MM.1S (cell line): Measurements from ENCODE around the gene ACOX3.

ENCODE experiments used
- DNase-seq: peaks from one replicate; pipeline ENCODE4 v3.0.0-alpha.2; 2015
- H2AFZ ChIP-seq: fragments of 300-600 bp; sonication (generic); 2 replicates; pipeline ENCODE4 v1.6.0; 2016; ENCODE audit warnings: antibody characterized with exemption, low read length
- H3F3A ChIP-seq: fragments of 300-600 bp; sonication (generic); 2 replicates; pipeline ENCODE4 v1.6.1; 2016; ENCODE audit warnings: mild to moderate bottlenecking, antibody characterized with exemption, low read length, moderate library complexity, mixed read lengths; ENCODE audit not compliant: insufficient read depth
- H3K27ac ChIP-seq: fragments of 300-600 bp; sonication (generic); 2 replicates; pipeline ENCODE4 v1.5.1; 2016; ENCODE audit warnings: mild to moderate bottlenecking, low read length
- H3K27me3 ChIP-seq: fragments of 300-600 bp; sonication (generic); replicated peaks from 2 replicates; pipeline ENCODE4 v1.6.0; 2016; ENCODE audit warnings: low read length; ENCODE audit not compliant: insufficient read depth
- H3K36me3 ChIP-seq: fragments of 300-600 bp; sonication (generic); replicated peaks from 2 replicates; pipeline ENCODE4 v1.6.1; 2016; ENCODE audit warnings: mild to moderate bottlenecking, low read length, mixed read lengths; ENCODE audit not compliant: insufficient read depth
- H3K4me1 ChIP-seq: fragments of 300-600 bp; sonication (generic); 2 replicates; pipeline ENCODE4 v1.6.1; 2016; ENCODE audit warnings: low read length, mixed read lengths
- H3K4me2 ChIP-seq: fragments of 300-600 bp; sonication (generic); 2 replicates; pipeline ENCODE4 v1.6.0; 2016; ENCODE audit warnings: low read depth, low read length
- H3K4me3 ChIP-seq: fragments of 300-600 bp; sonication (generic); 2 replicates; pipeline ENCODE4 v1.5.1; 2016; ENCODE audit warnings: low read length, mixed read lengths
- H3K79me2 ChIP-seq: fragments of 300-600 bp; sonication (generic); 2 replicates; pipeline ENCODE4 v1.6.1; 2016; ENCODE audit warnings: mixed run types, low read length, mixed read lengths
- H3K9ac ChIP-seq: fragments of 300-600 bp; sonication (generic); 2 replicates; pipeline ENCODE4 v1.6.1; 2016; ENCODE audit warnings: low read length, mixed read lengths
- H3K9me2 ChIP-seq: fragments of 300-600 bp; sonication (generic); replicated peaks from 2 replicates; pipeline ENCODE4 v1.6.1; 2016; ENCODE audit warnings: mild to moderate bottlenecking, low read length, mixed read lengths; ENCODE audit not compliant: insufficient read depth
- H3K9me3 ChIP-seq: fragments of 300-600 bp; sonication (generic); replicated peaks from 2 replicates; pipeline ENCODE4 v1.6.1; 2016; ENCODE audit warnings: mild to moderate bottlenecking, low read length, mixed read lengths; ENCODE audit not compliant: insufficient read depth
- H4K20me1 ChIP-seq: fragments of 300-600 bp; sonication (generic); 2 replicates; pipeline ENCODE4 v1.6.1; 2016; ENCODE audit warnings: mild to moderate bottlenecking, low read length, moderate library complexity, mixed read lengths; ENCODE audit not compliant: insufficient read depth
- CTCF ChIP-seq: fragments of 300-600 bp; sonication (generic); IDR thresholded peaks from 2 replicates; pipeline ENCODE4 v1.5.1; 2016; ENCODE audit warnings: antibody characterized with exemption, low read length, mixed read lengths
- EZH2 ChIP-seq: fragments of 300-600 bp; sonication (generic); optimal IDR thresholded peaks from 2 replicates; pipeline ENCODE3; 2017; ENCODE audit warnings: low read depth, mild to moderate bottlenecking, antibody characterized with exemption, low read length, mixed read lengths
- EZH2phosphoT487 ChIP-seq: fragments of 300-600 bp; sonication (generic); IDR thresholded peaks from 2 replicates; pipeline ENCODE4 v1.6.1; 2018; ENCODE audit warnings: antibody characterized with exemption, low read length

The ACOX3 gene

GRCh38 chr4:8478801-8479744, 38.5 kb upstream of the ACOX3 start:
- Histone ChIP-seq H3K4me3 (no peak overlapping the region), H4K20me1 (no peaks in the 10 kb centered on the region), H3K79me2 (no peaks in the 10 kb centered on the region), H3F3A (no peaks in the 10 kb centered on the region), H3K9ac (no peak overlapping the region), H3K9me2 (no peaks in the 10 kb centered on the region), H3K9me3 (no peaks in the 10 kb centered on the region), H3K27me3 (no peaks in the 10 kb centered on the region), H3K27ac (no peak overlapping the region), H2AFZ (no peak overlapping the region), H3K36me3 (no peaks in the 10 kb centered on the region), H3K4me1 (no peaks in the 10 kb centered on the region), H3K4me2 (no peak overlapping the region)
- TF ChIP-seq CTCF (no peak), EZH2 (no peak), EZH2phosphoT487 (no peak)
- DNase-seq = no peak

DNA sequence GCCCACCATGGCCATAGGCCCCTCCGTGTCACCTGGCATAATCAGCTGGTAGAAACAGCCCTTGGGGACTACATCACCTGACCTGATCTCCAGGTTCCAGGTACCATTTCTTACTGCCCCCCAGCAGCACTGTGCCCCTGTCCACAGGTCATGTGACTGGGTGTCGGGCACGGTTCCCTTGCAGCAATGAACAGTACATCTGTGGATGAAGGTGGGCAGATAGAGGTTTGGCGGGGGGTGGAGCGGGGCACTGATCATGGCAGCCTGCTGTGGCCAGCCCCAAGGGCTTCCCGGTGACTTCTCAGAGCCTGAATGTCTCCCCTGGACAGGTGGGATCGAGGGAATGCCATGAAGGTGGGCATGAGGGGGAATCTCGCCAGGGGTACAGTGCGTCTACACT, 37.8 kb upstream of the ACOX3 start:
- H3K4me3 ChIP-seq = no peak overlapping the region
- no peaks in the 10 kb centered on the region for H3F3A ChIP-seq
- no peak overlapping the region for H3K9ac ChIP-seq
- no peak overlapping the region for H3K27ac ChIP-seq
- H3K27me3 ChIP-seq = no peaks in the 10 kb centered on the region
- H3K9me3 ChIP-seq = no peaks in the 10 kb centered on the region
- no peaks in the 10 kb centered on the region for H3K36me3 ChIP-seq
- TF ChIP-seq CTCF = no peak
- no peak for TF ChIP-seq EZH2phosphoT487
- TF ChIP-seq EZH2 = no peak
- DNase-seq = no peak
- H3K9me2 ChIP-seq = no peaks in the 10 kb centered on the region
- H4K20me1 ChIP-seq = no peaks in the 10 kb centered on the region
- no peak overlapping the region for H3K4me2 ChIP-seq
- H3K4me1 ChIP-seq = no peaks in the 10 kb centered on the region
- no peaks in the 10 kb centered on the region for H3K79me2 ChIP-seq
- H2AFZ ChIP-seq = no peak overlapping the region

DNA sequence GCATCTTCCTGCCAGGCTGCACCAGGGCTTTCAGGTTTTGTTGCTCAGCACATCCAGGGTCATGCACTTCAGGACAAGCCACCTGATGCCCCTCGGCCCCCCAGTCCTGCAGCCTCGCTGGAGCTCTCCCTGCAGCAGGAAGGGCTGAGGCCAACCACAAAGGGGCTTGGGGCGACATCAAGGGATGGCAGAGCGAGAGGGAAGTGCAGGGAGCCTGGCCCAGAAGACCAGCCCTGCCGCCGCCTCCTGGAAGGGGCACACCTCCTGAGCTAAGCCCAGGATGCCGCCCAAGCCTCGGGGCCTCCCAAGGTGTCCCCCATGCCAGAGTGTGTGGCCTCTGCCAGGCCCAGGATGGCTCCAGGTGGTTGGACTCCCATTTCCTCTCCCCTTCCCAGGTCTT, 37.2 kb upstream of the ACOX3 start:
- no peak for DNase-seq
- H3K9me2 ChIP-seq = no peaks in the 10 kb centered on the region
- no peak overlapping the region for H3K27ac ChIP-seq
- no peaks in the 10 kb centered on the region for H3F3A ChIP-seq
- no peak overlapping the region for H3K4me3 ChIP-seq
- H3K36me3 ChIP-seq = no peaks in the 10 kb centered on the region
- H3K27me3 ChIP-seq = no peaks in the 10 kb centered on the region
- no peak overlapping the region for H3K9ac ChIP-seq
- H2AFZ ChIP-seq = no peak overlapping the region
- H3K9me3 ChIP-seq = no peaks in the 10 kb centered on the region
- H4K20me1 ChIP-seq = no peaks in the 10 kb centered on the region
- H3K4me2 ChIP-seq = no peak overlapping the region
- no peak for TF ChIP-seq EZH2phosphoT487
- no peak for TF ChIP-seq EZH2
- no peak for TF ChIP-seq CTCF
- H3K4me1 ChIP-seq = no peaks in the 10 kb centered on the region
- no peaks in the 10 kb centered on the region for H3K79me2 ChIP-seq
